ENCODE measurements around the gene TTC4.

TTC4 gene

DNA sequence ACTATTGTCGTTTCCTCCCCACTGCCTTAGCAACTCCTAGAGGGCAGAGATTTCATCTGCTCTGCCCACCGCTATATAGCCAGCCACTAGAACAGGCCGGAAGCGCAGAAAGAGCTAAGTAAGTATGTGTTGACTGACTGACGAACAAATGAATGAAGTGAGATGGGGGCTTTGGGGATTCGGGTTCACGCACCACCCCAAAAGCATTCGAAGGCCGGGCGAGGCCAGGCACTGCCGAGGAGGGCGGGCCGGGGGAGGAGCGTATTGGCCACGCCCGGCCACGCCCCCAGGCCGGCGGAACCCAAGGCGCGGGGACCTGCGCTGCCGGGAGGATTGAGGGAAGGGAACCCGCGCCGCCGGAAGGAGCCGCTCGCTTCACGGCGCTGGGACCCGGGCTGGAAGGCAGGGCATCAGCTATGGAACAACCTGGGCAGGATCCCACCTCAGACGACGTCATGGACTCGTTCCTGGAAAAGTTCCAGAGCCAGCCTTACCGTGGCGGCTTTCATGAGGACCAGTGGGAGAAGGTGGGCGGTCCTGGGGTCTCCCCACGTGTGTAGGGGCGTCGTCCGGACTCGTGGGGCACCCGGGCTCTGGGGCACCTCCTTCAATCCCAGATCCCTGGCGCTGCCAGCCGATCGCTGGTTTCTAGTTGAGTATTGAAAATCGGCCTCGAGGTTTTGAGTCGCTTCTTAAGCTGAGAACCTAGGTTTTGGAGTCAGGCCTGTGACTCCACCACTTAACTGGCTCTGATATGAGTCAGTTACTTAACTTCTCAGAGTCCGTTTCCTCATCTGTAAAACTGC is at the start of gene TTC4:
Gene TTC4 (plus strand): TSS at position 369 of the 806 bp plus-strand sequence. CDS start 48 bp downstream, at position 417.
- peak; percentile 72 to 79 for DNase-seq (ENCODE audit: low read depth in 2 of 2)

DNA sequence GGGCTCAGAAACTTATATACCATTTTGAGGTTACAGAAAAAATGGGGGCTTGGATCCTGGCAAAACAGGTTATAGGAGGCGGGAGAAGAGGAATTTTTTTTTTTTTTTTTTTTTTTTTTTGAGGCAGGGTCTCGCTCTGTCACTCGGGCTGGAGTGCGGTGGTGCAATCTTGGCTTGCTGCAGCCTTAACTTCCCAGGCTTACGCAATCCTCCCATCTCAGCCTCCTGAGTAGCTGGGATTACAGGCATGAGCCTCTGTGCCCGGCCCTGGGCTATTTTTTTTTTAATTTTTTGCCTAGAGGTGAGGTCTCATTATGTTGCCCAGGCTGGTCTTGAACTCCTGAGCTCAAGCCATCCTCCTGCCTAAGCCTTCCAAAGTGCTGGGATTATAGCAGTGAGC is 49.3 kb upstream of the TTC4 start:
- DNase-seq (ENCODE audit: low read depth in 2 of 2), result no peak

DNA sequence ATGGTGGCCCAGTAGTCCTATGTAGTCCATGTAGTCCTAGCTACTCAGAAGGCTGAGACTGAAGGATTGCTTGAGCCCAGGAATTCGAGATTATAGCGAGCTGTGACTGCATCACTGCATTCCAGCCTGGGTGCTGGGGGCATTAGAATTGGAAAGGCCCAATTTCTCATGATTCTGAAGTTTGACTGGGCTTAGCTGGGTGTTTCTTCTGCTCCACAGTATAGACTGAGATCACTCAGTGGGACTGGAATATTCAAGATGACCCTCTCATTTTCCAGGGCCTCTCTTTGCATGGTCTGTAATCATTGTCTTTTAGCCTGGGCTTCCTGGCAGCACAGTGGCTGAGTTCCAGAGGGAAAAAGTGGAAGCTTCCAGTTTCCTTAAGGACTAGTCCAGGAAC is 47.9 kb upstream of the TTC4 start:
- no peak for DNase-seq (ENCODE audit: low read depth in 2 of 2)

- no peak for DNase-seq (ENCODE audit: low read depth in 2 of 2)
Observed at GRCh38 chr1:54668567-54668966, 47.1 kb upstream of the TTC4 start.

DNA sequence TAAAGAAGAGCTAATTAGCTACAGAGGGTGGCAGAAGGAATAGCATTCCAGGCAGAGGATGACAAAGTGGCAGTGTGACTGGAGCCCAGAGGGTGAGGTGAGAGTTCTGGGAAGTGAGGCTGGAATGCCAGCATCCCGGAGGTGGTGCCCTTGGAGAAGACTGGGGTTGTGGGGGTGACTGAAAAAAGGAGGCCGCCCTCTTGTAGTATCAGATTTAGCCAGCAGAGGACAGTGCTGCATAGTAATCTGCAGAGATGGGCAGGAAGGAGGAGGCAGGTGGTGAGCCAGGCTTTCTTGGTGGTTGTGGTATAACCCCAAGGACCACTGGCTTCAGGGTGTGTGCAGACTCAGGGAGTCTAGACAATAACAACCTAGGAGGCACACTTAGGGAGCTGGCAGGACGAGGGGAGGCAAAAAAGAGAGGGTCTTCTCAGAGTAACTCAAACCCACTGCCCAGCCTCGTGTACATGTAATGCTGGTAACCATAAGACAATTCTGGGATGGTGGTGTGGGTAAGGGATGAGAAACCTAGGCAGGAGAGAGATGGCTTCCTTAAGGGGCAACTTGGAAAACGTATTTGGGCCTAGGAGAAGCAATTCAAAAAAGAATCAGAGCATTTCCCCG is 43.6 kb upstream of the TTC4 start:
- DNase-seq (ENCODE audit: low read depth in 2 of 2), result peak; percentile 55 to 58

GRCh38 chr1:54678776-54679643 is 36.7 kb upstream of the TTC4 start:
- no peak for DNase-seq (ENCODE audit: low read depth in 2 of 2)

GRCh38 chr1:54679706-54680105 is 36.0 kb upstream of the TTC4 start:
- no peak for DNase-seq (ENCODE audit: low read depth in 2 of 2)

DNA sequence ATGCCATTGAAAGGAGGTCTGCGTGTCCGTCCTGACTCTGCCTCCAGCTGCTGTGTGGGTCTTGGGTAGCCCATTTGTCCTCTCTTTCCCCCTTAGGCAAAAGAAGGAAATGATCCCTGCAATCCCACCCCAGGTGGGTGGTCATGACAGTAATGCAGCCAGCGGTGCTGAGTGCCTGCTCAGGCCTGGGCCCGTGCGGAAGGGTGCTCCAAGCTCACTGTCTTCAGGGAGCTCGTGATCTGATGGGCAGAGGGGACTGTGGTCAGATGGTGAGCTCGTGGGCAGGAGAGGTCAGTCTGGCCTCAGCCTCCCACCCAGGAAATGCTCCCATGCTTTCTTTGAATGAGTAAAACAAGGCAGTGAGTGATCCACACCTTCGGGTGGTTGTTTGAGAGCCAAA is 35.3 kb upstream of the TTC4 start:
- no peak for DNase-seq (ENCODE audit: low read depth in 2 of 2)

DNA sequence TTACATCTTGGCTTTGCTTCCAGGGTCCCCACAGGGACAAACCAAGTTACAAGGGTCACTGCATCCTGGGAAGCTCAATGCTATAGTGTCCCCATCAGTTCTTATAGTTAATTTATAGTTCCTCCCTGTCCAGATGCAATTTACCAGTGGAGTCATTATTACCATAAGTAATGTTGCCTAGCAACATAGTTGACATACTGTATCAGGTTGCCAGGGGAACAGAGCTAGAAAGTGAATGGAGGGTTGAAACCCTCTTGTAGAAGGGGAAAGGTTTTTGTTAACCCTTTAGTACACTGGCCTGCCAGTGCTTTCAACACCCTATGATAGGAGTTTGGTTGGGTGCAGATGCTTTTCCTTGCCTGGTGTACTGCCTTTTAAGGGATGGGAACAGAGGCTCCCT is 34.3 kb upstream of the TTC4 start:
- no peak for DNase-seq (ENCODE audit: low read depth in 2 of 2)

DNA sequence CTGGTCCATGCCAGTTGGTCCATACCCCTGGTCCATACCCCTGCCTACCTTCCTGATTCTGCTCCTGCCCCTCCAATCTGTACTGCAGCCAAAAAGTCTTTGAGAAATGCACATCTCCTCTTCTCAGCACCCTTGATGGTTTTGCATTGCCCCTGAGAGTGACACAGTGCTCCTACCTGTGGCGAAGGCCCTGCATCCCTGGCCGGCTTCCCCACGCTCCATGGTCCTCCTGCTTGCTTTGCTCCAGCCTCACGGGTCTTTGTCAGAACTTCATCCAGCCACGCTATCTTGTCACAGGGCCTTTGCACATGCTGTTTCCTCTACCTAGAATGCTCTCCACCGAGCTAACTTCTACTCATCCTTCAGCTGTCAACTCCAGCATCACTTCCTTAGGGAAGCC is 32.2 kb upstream of the TTC4 start:
- DNase-seq (ENCODE audit: low read depth in 2 of 2), result no peak

DNA sequence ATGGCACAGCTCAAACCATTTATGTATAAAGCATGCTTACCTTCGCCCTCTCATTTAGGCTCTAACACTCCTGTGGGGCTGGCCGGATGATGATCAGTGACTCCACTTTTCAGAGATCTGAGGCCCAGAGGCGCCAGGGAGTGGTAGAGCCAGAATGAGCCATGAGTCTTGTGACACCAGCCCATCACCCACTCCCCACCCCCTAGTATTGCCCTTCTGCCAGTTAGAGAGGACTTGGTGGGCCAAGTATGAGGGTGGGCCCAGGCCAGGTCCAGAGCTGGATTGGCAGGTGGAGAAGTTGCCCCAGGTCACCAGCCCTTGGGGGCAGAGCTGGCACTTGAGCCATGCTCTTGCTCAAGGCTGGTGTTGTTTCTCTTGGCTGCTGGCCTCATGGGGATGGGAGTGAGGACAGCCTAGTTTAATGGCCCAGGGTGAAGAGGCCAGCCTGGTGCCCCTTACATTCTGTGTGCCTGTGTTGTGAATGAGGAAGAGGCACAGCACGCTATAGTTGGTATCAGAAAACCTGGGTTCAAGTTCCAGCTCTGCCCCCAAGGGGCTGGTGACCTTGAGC is 30.2 kb upstream of the TTC4 start:
- DNase-seq (ENCODE audit: low read depth in 2 of 2), result no peak

GRCh38 chr1:54686155-54686554 is 29.5 kb upstream of the TTC4 start:
- no peak for DNase-seq (ENCODE audit: low read depth in 2 of 2)

- DNase-seq (ENCODE audit: low read depth in 2 of 2), result no peak
Observed at GRCh38 chr1:54694771-54695170, 20.9 kb upstream of the TTC4 start.

- no peak for DNase-seq (ENCODE audit: low read depth in 2 of 2)
Observed at GRCh38 chr1:54695221-54695620, 20.4 kb upstream of the TTC4 start.

DNA sequence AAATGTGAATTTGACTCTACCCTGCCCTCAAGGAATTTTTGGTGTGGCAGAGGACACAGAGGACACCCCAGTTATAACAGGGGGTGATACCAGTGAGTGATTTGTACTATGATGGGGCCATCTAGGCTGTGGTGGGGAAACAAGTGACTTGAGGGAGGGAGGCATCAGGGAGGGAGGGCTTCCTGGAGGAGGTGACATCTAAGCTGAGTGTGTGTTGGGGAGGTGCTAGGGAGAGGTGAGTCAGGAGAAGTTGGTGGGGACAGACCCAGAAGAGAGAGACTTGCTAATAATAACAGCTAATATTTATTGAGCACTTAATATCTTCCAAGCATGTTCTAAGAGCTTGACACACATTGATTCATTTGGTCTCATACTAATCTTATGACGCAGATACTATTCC is 19.9 kb upstream of the TTC4 start:
- no peak for DNase-seq (ENCODE audit: low read depth in 2 of 2)

GRCh38 chr1:54696262-54696661 is 19.4 kb upstream of the TTC4 start:
- DNase-seq (ENCODE audit: low read depth in 2 of 2), result no peak

DNA sequence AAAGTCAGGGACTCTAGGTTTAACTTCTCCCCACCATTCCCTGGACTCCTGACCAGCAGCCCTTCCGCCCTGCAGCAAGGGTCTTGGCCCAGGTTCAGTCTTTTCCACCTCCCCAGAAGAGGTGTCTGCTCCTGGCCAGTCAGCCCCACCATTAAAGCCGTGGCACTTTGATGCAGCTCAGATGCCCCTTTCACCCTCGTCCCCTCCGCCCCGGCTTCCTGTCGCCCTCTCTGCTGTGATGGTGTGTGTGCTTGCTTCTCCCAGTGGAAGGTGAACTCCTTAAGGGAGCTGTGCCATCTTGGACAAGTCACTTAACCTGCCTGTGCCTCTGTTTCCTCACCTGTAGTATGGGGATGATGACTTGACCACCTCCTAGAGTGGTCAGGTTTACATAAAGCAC is 17.8 kb upstream of the TTC4 start:
- DNase-seq (ENCODE audit: low read depth in 2 of 2), result no peak

- no peak for DNase-seq (ENCODE audit: low read depth in 2 of 2)
Observed at GRCh38 chr1:54698346-54698745, 17.3 kb upstream of the TTC4 start.

- DNase-seq (ENCODE audit: low read depth in 2 of 2), result no peak
Observed at GRCh38 chr1:54699936-54700525, 15.6 kb upstream of the TTC4 start.

DNA sequence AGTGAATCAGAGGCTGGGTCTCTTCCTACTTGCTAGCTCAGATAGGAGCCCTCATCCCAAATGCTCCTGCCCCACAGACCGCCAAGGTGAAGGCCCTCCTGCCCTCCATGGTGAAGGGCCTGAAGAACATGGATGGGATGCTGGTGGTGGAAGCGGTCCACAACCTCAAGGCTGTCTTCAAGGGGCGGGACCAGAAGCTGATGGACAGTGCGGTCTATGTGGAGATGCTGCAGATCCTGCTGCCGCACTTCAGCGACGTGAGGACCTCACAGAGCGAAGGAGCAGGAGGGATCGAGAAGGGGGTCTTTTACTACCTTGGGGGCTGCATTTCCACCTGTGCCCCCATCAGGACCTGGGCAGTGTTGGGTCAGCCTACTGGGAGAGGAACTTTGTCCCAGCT is 14.6 kb upstream of the TTC4 start:
- DNase-seq (ENCODE audit: low read depth in 2 of 2), result no peak

DNA sequence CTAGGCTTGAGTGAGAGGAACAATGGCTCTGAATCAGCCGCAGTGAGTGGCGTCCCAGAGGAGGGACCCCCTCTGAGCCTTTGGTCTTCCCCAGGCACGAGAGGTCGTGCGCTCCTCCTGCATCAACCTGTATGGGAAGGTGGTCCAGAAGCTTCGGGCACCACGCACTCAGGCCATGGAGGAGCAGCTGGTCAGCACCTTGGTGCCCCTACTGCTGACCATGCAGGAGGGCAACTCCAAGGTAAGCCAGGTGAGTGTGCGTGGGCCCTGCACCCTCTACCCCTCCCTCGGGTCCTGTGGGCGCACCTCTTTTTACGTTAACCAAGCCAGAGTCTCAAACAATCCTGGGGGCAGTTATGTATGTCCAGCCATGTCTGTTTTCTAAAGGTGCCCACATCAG is 13.7 kb upstream of the TTC4 start:
- DNase-seq (ENCODE audit: low read depth in 2 of 2), result no peak

GRCh38 chr1:54703471-54703870 is 12.2 kb upstream of the TTC4 start:
- DNase-seq (ENCODE audit: low read depth in 2 of 2), result no peak

Measured in activated CD4-positive, alpha-beta T cell treated with anti-CD3 and anti-CD28 coated beads for 24 hours (primary cell).